PFSK-1 (cell line): ENCODE measurements around the gene PRDM2.

Experiments
- FOXP2 ChIP-seq: optimal IDR thresholded peaks from 2 replicates; pipeline ENCODE3; 2011; ENCODE audit warnings: borderline replicate concordance, control low read depth, inconsistent platforms; ENCODE audit not compliant: insufficient read depth; ENCODE audit errors: extremely low read length, extremely low read depth
- POLR2AphosphoS5 ChIP-seq: IDR thresholded peaks from 2 replicates; pipeline ENCODE4 v1.6.1; 2012; ENCODE audit warnings: low read depth, mild to moderate bottlenecking, control low read depth, low read length, moderate library complexity
- REST ChIP-seq, 2 experiments: IDR thresholded peaks; 2 replicates each; pipeline versions ENCODE4 v1.6.1 to v1.8.0; 2011 to 2012; ENCODE audit warnings: low read depth in 2 of 2, low read length in 2 of 2, control low read depth in 1 of 2, inconsistent platforms in 1 of 2, mild to moderate bottlenecking in 1 of 2, moderate library complexity in 1 of 2; ENCODE audit not compliant: insufficient read depth in 1 of 2
- SIN3A ChIP-seq: IDR thresholded peaks from 2 replicates; pipeline ENCODE4 v1.6.1; 2012; ENCODE audit warnings: mild to moderate bottlenecking, low read length, moderate library complexity, borderline replicate concordance; ENCODE audit not compliant: insufficient read depth
- TAF1 ChIP-seq: IDR thresholded peaks from 2 replicates; pipeline ENCODE4 v1.6.1; 2012; ENCODE audit warnings: low read length, control low read depth, borderline replicate concordance; ENCODE audit not compliant: insufficient read depth

Gene PRDM2

GRCh38 chr1:13730751-13731482 is 30.9 kb downstream of the PRDM2 start:
- TF ChIP-seq SIN3A (no peak), POLR2AphosphoS5 (no peak), TAF1 (no peak), FOXP2 (no peak)

- no peak for TF ChIP-seq SIN3A
- no peak for TF ChIP-seq FOXP2
- TF ChIP-seq POLR2AphosphoS5 = no peak
- no peak for TF ChIP-seq REST (IDR thresholded peaks at IDR 0.05; ENCODE audit: insufficient read depth in 1 of 2, low read depth in 2 of 2, low read length in 2 of 2)
- no peak for TF ChIP-seq TAF1
Measured at GRCh38 chr1:13731897-13732296, 31.9 kb downstream of the PRDM2 start.

DNA sequence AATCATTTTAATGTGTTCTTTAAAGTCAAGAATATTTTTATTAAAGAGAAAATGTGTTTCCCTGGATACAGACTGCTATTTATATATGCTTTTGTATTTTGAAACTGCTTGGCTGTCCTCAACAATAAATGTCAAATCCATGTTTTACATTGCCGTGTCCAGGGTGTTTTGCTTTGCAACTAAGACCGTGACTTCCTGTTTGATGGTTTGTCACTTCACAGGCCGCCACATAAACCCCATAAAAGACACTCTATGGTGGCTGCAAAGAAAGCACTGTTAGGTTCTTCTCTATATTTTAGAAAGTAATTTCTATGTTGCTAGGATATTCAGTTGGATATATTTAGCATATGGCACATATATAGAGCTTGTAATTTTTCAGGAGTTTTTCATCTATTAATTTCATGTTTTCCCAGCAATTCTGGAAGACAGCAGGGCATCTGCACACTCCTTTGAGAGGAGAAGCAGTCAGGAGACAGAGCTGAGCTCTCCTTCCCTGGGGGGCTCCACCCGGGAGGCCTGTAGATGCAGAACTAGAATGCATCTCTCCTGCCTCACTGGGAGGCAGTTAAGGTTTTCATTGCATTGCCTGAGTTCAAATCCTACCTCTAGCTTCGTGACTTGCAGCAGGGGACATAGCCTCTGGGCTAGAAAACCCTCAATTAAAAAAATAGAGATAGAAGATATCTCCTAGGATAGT is 33.1 kb downstream of the PRDM2 start:
- TF ChIP-seq REST (IDR thresholded peaks at IDR 0.05; ENCODE audit: insufficient read depth in 1 of 2, low read depth in 2 of 2, low read length in 2 of 2) (no peak), FOXP2 (no peak), TAF1 (no peak), POLR2AphosphoS5 (no peak), SIN3A (no peak)

GRCh38 chr1:13733711-13734110 is 33.7 kb downstream of the PRDM2 start:
- TF ChIP-seq REST (IDR thresholded peaks at IDR 0.05; ENCODE audit: insufficient read depth in 1 of 2, low read depth in 2 of 2, low read length in 2 of 2) (no peak), POLR2AphosphoS5 (no peak), SIN3A (no peak), TAF1 (no peak), FOXP2 (no peak)

DNA sequence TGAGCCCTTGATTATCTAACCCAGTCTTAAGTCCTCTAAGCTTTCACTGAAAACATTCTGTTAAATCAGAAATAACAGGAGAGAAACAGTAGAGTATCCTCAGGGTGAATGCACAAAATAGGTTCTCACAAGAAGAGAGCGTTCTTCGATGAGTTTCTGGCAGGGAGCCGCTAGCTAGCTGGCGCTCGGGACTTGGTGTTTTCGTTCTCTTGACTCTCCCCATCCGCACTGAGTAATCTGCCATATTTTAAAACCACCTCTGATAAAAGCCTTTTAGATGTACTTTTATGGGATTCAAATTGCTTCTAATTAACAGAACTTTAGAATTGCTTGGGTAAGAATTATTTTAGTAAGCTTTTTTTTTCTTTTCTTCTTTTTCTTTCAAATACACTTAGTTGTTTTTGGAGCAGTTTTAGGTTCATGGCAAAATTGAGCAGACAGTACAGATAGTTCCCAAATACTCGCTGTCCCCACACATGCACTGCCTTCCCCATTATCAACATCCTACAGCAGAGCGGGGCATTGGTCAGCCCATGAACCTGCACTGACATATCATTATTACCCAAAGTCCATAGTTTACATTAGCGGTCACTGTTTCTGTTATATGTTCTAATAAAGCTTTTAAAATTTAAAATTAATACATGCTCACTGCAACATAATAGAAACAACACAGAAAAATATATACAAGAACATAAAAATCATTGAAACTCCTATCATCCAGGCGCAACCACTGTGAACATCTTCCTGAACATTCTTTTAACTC is 35.4 kb downstream of the PRDM2 start:
- TF ChIP-seq REST (IDR thresholded peaks at IDR 0.05; ENCODE audit: insufficient read depth in 1 of 2, low read depth in 2 of 2, low read length in 2 of 2) (no peak), TAF1 (no peak), FOXP2 (no peak), POLR2AphosphoS5 (no peak), SIN3A (no peak)
